CD4-positive, alpha-beta T cell treated with Interleukin-6 at 100 ng/mL for 8 hours (primary cell): ENCODE measurements around the gene SGMS1.
A peak's percentile ranks its signal among the peaks of the same experiment; 100 is the strongest.
"Not testable (repeated sequence)": the region's sequence is repeated elsewhere in the genome, so short reads cannot be mapped to it uniquely, and the experiment has no call there.

Experiments
- DNase-seq: peaks from one replicate; pipeline ENCODE4 v3.0.0-alpha.2; 2020; ENCODE audit warnings: mixed read lengths, low spot score

Gene SGMS1

GRCh38 chr10:50304660-50305059 is 319.1 kb downstream of the SGMS1 start:
- DNase-seq, result no peak

GRCh38 chr10:50299948-50300669 is 323.6 kb downstream of the SGMS1 start:
- DNase-seq, result no peak

GRCh38 chr10:50295367-50295766 is 328.4 kb downstream of the SGMS1 start:
- DNase-seq, result no peak

GRCh38 chr10:50294582-50294981 is 329.2 kb downstream of the SGMS1 start:
- DNase-seq, result no peak

GRCh38 chr10:50293513-50294313 is 330.0 kb downstream of the SGMS1 start:
- DNase-seq, result no peak

- no peak for DNase-seq
These were observed 332.4 kb downstream of the SGMS1 start for GRCh38 chr10:50291261-50291850.

- no peak for DNase-seq
These were observed 334.6 kb downstream of the SGMS1 start for GRCh38 chr10:50289196-50289595.

- DNase-seq, result no peak
These were observed 336.6 kb downstream of the SGMS1 start for GRCh38 chr10:50286996-50287803.

- no peak for DNase-seq
These were observed 337.2 kb downstream of the SGMS1 start for GRCh38 chr10:50286517-50286916.

GRCh38 chr10:50281967-50282522 is 341.7 kb downstream of the SGMS1 start:
- no peak for DNase-seq

GRCh38 chr10:50281210-50281966 is 342.4 kb downstream of the SGMS1 start:
- no peak for DNase-seq

GRCh38 chr10:50280049-50280841 is 343.5 kb downstream of the SGMS1 start:
- DNase-seq, result no peak

GRCh38 chr10:50279489-50279888 is 344.3 kb downstream of the SGMS1 start:
- DNase-seq, result no peak

GRCh38 chr10:50275650-50276235 is 348.0 kb downstream of the SGMS1 start:
- peak; percentile 14 for DNase-seq

- DNase-seq, result no peak
These were observed 351.2 kb downstream of the SGMS1 start for GRCh38 chr10:50272531-50272930.

- DNase-seq, result no peak
These were observed 352.0 kb downstream of the SGMS1 start for GRCh38 chr10:50271564-50272250.

- not testable (repeated sequence) for DNase-seq
These were observed 355.9 kb downstream of the SGMS1 start for GRCh38 chr10:50267877-50268276.

- DNase-seq, result not testable (repeated sequence)
These were observed 361.1 kb downstream of the SGMS1 start for GRCh38 chr10:50262625-50263024.

- no peak for DNase-seq
These were observed 362.9 kb downstream of the SGMS1 start for GRCh38 chr10:50260791-50261281.
